Measurements from ENCODE around the gene DYSF.

DNA sequence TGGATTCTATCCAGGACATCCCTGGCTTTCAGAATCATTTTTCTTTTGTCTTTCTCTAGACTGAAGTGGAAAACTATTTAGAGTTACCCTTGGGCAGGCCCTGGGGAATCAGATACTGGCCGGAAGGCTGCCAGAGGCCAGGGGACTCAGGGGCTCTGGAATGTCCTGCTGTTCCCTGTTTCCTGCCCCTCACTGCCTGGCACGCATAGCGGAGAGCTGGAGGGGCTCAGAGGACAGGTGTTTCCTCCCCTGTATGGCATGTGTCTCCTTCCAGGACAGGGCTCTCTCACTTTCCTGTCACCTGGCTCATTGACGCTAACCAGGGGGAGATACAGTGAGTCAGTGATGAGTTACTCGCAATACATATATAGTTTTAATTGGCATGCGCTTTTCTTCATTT, 38.8 kb downstream of the DYSF start:
- TF ChIP-seq TAF1 (IDR thresholded peaks at IDR 0.05; ENCODE audit: low read depth) (no peak), POLR2AphosphoS5 (IDR thresholded peaks at IDR 0.05) (no peak), RAD21 (conservative IDR thresholded peaks at IDR 0.05) (no peak), MXI1 (conservative IDR thresholded peaks at IDR 0.05; ENCODE audit: poor library complexity, severe bottlenecking) (no peak), EP300 (conservative IDR thresholded peaks at IDR 0.05; ENCODE audit: poor library complexity, severe bottlenecking) (no peak), EZH2 (IDR thresholded peaks at IDR 0.05; ENCODE audit: borderline replicate concordance, insufficient read depth, low read length, poor library complexity, severe bottlenecking) (no peak)
- TF ChIP-seq, protein P1, sequence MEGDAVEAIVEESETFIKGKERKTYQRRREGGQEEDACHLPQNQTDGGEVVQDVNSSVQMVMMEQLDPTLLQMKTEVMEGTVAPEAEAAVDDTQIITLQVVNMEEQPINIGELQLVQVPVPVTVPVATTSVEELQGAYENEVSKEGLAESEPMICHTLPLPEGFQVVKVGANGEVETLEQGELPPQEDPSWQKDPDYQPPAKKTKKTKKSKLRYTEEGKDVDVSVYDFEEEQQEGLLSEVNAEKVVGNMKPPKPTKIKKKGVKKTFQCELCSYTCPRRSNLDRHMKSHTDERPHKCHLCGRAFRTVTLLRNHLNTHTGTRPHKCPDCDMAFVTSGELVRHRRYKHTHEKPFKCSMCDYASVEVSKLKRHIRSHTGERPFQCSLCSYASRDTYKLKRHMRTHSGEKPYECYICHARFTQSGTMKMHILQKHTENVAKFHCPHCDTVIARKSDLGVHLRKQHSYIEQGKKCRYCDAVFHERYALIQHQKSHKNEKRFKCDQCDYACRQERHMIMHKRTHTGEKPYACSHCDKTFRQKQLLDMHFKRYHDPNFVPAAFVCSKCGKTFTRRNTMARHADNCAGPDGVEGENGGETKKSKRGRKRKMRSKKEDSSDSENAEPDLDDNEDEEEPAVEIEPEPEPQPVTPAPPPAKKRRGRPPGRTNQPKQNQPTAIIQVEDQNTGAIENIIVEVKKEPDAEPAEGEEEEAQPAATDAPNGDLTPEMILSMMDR (IDR thresholded peaks at IDR 0.05; ENCODE audit: poor library complexity, severe bottlenecking), result no peak
- TF ChIP-seq, protein P2, sequence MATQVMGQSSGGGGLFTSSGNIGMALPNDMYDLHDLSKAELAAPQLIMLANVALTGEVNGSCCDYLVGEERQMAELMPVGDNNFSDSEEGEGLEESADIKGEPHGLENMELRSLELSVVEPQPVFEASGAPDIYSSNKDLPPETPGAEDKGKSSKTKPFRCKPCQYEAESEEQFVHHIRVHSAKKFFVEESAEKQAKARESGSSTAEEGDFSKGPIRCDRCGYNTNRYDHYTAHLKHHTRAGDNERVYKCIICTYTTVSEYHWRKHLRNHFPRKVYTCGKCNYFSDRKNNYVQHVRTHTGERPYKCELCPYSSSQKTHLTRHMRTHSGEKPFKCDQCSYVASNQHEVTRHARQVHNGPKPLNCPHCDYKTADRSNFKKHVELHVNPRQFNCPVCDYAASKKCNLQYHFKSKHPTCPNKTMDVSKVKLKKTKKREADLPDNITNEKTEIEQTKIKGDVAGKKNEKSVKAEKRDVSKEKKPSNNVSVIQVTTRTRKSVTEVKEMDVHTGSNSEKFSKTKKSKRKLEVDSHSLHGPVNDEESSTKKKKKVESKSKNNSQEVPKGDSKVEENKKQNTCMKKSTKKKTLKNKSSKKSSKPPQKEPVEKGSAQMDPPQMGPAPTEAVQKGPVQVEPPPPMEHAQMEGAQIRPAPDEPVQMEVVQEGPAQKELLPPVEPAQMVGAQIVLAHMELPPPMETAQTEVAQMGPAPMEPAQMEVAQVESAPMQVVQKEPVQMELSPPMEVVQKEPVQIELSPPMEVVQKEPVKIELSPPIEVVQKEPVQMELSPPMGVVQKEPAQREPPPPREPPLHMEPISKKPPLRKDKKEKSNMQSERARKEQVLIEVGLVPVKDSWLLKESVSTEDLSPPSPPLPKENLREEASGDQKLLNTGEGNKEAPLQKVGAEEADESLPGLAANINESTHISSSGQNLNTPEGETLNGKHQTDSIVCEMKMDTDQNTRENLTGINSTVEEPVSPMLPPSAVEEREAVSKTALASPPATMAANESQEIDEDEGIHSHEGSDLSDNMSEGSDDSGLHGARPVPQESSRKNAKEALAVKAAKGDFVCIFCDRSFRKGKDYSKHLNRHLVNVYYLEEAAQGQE (IDR thresholded peaks at IDR 0.05; ENCODE audit: borderline replicate concordance), result no peak

Measured in neural cell (in vitro differentiated cells).